Mesenchymal stem cell (in vitro differentiated cells and primary cell): ENCODE results near the gene ABHD6.

Experiments used
- DNase-seq: peaks from one replicate; pipeline ENCODE4 v3.0.0-alpha.2; 2013
- H2AFZ ChIP-seq: one replicate; pipeline ENCODE4 v1.6.1; 2013; ENCODE audit warnings: low read depth, mild to moderate bottlenecking, control low read depth, inconsistent platforms, low read length, moderate library complexity
- H2AK5ac ChIP-seq: 2 replicates; pipeline ENCODE4 v1.6.1; 2013; ENCODE audit warnings: low read length, moderate library complexity, mild to moderate bottlenecking, inconsistent platforms; ENCODE audit not compliant: severe bottlenecking
- H2BK120ac ChIP-seq: one replicate; pipeline ENCODE4 v1.6.1; 2013; ENCODE audit warnings: low read depth, mild to moderate bottlenecking, inconsistent platforms, low read length, moderate library complexity
- H2BK12ac ChIP-seq, 2 experiments: one replicate each; pipeline ENCODE4 v1.6.1; 2013; ENCODE audit warnings: inconsistent platforms in 2 of 2, low read length in 2 of 2, mild to moderate bottlenecking in 2 of 2, moderate library complexity in 2 of 2, control low read depth in 1 of 2
- H2BK15ac ChIP-seq: one replicate; pipeline ENCODE4 v1.6.1; 2013; ENCODE audit warnings: mild to moderate bottlenecking, low read depth, inconsistent platforms; ENCODE audit not compliant: poor library complexity, severe bottlenecking
- H2BK5ac ChIP-seq: 2 replicates; pipeline ENCODE4 v1.6.1; 2013; ENCODE audit warnings: low read depth, mild to moderate bottlenecking, low read length, control low read depth, inconsistent platforms; ENCODE audit not compliant: poor library complexity, severe bottlenecking
- H3K14ac ChIP-seq, 2 experiments: one replicate each; pipeline ENCODE4 v1.6.1; 2013; ENCODE audit warnings: inconsistent platforms in 2 of 2, low read length in 2 of 2, control low read depth in 1 of 2, mild to moderate bottlenecking in 1 of 2, moderate library complexity in 1 of 2
- H3K18ac ChIP-seq, 2 experiments: one replicate each; pipeline ENCODE4 v1.6.1; 2013; ENCODE audit warnings: inconsistent platforms in 2 of 2, low read length in 2 of 2, control low read depth in 1 of 2, low read depth in 1 of 2, mild to moderate bottlenecking in 1 of 2
- H3K23ac ChIP-seq, 2 experiments: one replicate each; pipeline ENCODE4 v1.6.1; 2013; ENCODE audit warnings: inconsistent platforms in 2 of 2, low read length in 2 of 2, mild to moderate bottlenecking in 2 of 2, moderate library complexity in 2 of 2, control low read depth in 1 of 2
- H3K27ac ChIP-seq: 2 replicates; pipeline ENCODE4 v1.5.1; 2013; ENCODE audit warnings: mild to moderate bottlenecking, moderate library complexity, low read length, control low read depth, inconsistent platforms; ENCODE audit not compliant: poor library complexity, severe bottlenecking
- H3K27me3 ChIP-seq, 2 experiments: 2 replicates each; pipeline versions ENCODE4 v1.6.1 to v1.7.0; 2013; ENCODE audit warnings: low read length in 2 of 2, mild to moderate bottlenecking in 2 of 2, moderate library complexity in 2 of 2, control low read depth in 1 of 2, inconsistent platforms in 1 of 2; ENCODE audit not compliant: control insufficient read depth in 1 of 2, insufficient read depth in 1 of 2
- H3K36me3 ChIP-seq, 2 experiments: 2 replicates each; pipeline versions ENCODE4 v1.6.1 to v1.7.0; 2013; ENCODE audit warnings: low read length in 2 of 2, control low read depth in 1 of 2, inconsistent platforms in 1 of 2, low read depth in 1 of 2, mild to moderate bottlenecking in 1 of 2; ENCODE audit not compliant: insufficient read depth in 2 of 2, control insufficient read depth in 1 of 2
- H3K4ac ChIP-seq, 2 experiments: one replicate each; pipeline ENCODE4 v1.6.1; 2013; ENCODE audit warnings: inconsistent platforms in 2 of 2, low read length in 2 of 2, mild to moderate bottlenecking in 2 of 2, moderate library complexity in 2 of 2, control low read depth in 1 of 2, low read depth in 1 of 2
- H3K4me1 ChIP-seq: 2 replicates; pipeline ENCODE4 v1.6.1; 2013; ENCODE audit warnings: low read depth, low read length, control low read depth; ENCODE audit not compliant: control insufficient read depth, insufficient read depth
- H3K4me2 ChIP-seq: 2 replicates; pipeline ENCODE4 v1.6.1; 2013; ENCODE audit warnings: low read length, mild to moderate bottlenecking, inconsistent platforms; ENCODE audit not compliant: poor library complexity, severe bottlenecking
- H3K4me3 ChIP-seq, 2 experiments: 2 replicates each; pipeline versions ENCODE4 v1.5.1 to v1.7.0; 2013; ENCODE audit warnings: low read length in 2 of 2, mild to moderate bottlenecking in 2 of 2, control low read depth in 1 of 2, low read depth in 1 of 2; ENCODE audit not compliant: insufficient read depth in 1 of 2
- H3K79me1 ChIP-seq: replicated peaks from 2 replicates; pipeline ENCODE4 v1.6.1; 2013; ENCODE audit warnings: mild to moderate bottlenecking, control low read depth, low read length, inconsistent platforms; ENCODE audit not compliant: poor library complexity, severe bottlenecking
- H3K9ac ChIP-seq: 2 replicates; pipeline ENCODE4 v1.7.0; 2013; ENCODE audit warnings: mild to moderate bottlenecking, low read length, moderate library complexity
- H3K9me3 ChIP-seq: 2 replicates; pipeline ENCODE4 v1.7.0; 2013; ENCODE audit warnings: mild to moderate bottlenecking, low read length; ENCODE audit not compliant: control insufficient read depth
- H4K8ac ChIP-seq: one replicate; pipeline ENCODE4 v1.6.1; 2013; ENCODE audit warnings: inconsistent platforms, mild to moderate bottlenecking, low read length, moderate library complexity
- H4K91ac ChIP-seq: one replicate; pipeline ENCODE4 v1.6.1; 2013; ENCODE audit warnings: mild to moderate bottlenecking, low read length, inconsistent platforms
- WGBS: methylation state at CpG from one replicate; pipeline ENCODE4 v1.1.7; 2013; ENCODE audit warnings: mixed read lengths; 5-methylcytosine and 5-hydroxymethylcytosine counted together

The ABHD6 gene

DNA sequence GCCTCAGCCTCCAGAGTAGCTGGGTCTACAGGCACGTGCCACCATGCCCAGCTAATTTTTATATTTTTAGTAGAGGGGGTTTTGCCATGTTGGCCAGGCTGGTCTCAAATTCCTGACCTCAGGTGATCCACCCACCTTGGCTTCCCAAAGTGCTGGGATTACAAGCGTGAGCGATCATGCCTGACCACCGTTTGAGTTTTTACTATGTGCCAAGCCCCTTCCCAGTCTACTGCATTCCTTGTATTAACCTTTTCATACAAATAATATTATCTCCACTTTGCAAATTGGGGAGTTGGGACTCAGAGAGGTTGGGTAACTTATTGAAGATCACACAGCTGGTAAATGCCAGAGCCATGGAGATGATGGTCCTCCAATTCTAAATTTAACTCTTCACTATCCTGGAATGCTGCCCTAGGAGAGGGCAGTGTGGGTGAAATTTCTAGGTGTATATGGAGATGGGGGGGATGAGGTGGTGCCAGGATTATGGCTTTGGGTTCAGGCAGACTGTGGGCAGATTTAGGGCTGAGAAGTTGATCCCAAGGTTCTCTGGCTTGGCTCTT is 94.1 kb downstream of the ABHD6 start:
- Histone ChIP-seq H3K9me3 (no peaks in the 10 kb centered on the region), H2BK15ac (no peak overlapping the region), H3K14ac (no peak overlapping the region), H2BK12ac (no peak overlapping the region), H3K36me3 (no peaks in the 10 kb centered on the region), H3K4ac (no peak overlapping the region), H2BK5ac (no peak overlapping the region), H3K4me1 (peaks cover 10% of the 10 kb centered on the region), H3K9ac (peak overlapping the region; percentile 86), H3K4me2 (no peak overlapping the region), H3K79me1 (peaks cover 2% of the 10 kb centered on the region), H2AK5ac (no peak overlapping the region), H4K91ac (no peak overlapping the region), H3K27me3 (no peaks in the 10 kb centered on the region), H3K27ac (no peak overlapping the region), H3K18ac (no peak overlapping the region), H2BK120ac (no peak overlapping the region), H2AFZ (no peak overlapping the region), H3K4me3 (no peak overlapping the region), H3K23ac (peak overlapping the region in 1 of 2 experiments; percentile 20), H4K8ac (no peak overlapping the region)
- 86% methylated on average over 4 of the region's 4 CpGs for WGBS
- no peak for DNase-seq

DNA sequence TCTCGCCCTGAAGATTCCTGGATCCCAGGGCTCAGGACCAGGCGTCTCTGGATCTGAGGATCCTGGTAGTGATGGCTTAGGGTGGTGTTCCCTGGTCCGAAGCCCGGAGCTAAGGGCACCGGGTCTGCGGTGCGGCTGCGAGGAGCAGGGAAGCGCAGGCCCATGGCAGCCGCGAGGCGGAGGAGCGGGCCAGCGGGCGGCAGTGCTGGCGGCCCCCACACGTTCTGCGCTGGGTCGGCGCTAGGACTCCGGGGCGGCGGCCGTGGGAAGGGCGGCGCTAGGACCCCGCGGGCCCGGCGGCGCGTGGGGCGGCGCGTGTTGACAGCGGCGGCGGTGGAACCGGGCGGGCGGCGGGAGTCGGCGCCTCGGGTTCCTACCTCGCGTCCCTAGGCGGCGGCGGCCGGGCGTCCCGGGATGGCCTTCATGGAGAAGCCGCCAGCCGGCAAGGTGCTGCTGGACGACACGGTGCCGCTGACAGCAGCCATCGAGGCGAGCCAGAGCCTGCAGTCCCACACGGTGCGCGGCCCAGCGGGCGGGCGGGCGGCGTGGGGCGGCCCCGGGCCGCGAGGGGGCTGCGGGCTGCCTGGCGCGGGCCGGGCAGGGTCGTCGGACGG is 95.1 kb downstream of the ABHD6 start, which contains the start of gene PXK:
TSS of gene PXK (plus strand) at position 318 of the 614 bp plus-strand sequence. CDS start at position 415, 97 bp downstream.
- Histone ChIP-seq H3K4me3 (peak within 1 kb of the TSS; percentile 90 to 96), H3K18ac (peak within 1 kb of the TSS; percentile 73 to 81), H3K4ac (peak within 1 kb of the TSS; percentile 88 to 90), H2BK15ac (peak within 1 kb of the TSS; percentile 77), H3K14ac (peak within 1 kb of the TSS in 1 of 2 experiments; percentile 51), H3K9ac (peak within 1 kb of the TSS; percentile 87), H3K79me1 (peaks cover 2% of the 10 kb centered on the region), H4K8ac (peak within 1 kb of the TSS; percentile 81), H3K9me3 (no peaks in the 10 kb centered on the region), H2BK120ac (no peak within 1 kb of the TSS), H3K23ac (peak within 1 kb of the TSS; percentile 20 to 75), H3K36me3 (no peaks in the 10 kb centered on the region), H3K27me3 (no peaks in the 10 kb centered on the region), H3K4me1 (peaks cover 10% of the 10 kb centered on the region), H4K91ac (peak within 1 kb of the TSS; percentile 84), H2AK5ac (peak within 1 kb of the TSS; percentile 16), H3K27ac (no peak within 1 kb of the TSS), H2AFZ (peak within 1 kb of the TSS; percentile 87), H3K4me2 (peak within 1 kb of the TSS; percentile 98), H2BK5ac (no peak within 1 kb of the TSS), H2BK12ac (peak within 1 kb of the TSS; percentile 69 to 83)
- WGBS, result under 1% methylated on average over 60 of the region's 79 CpGs
- peak; percentile 77 for DNase-seq

DNA sequence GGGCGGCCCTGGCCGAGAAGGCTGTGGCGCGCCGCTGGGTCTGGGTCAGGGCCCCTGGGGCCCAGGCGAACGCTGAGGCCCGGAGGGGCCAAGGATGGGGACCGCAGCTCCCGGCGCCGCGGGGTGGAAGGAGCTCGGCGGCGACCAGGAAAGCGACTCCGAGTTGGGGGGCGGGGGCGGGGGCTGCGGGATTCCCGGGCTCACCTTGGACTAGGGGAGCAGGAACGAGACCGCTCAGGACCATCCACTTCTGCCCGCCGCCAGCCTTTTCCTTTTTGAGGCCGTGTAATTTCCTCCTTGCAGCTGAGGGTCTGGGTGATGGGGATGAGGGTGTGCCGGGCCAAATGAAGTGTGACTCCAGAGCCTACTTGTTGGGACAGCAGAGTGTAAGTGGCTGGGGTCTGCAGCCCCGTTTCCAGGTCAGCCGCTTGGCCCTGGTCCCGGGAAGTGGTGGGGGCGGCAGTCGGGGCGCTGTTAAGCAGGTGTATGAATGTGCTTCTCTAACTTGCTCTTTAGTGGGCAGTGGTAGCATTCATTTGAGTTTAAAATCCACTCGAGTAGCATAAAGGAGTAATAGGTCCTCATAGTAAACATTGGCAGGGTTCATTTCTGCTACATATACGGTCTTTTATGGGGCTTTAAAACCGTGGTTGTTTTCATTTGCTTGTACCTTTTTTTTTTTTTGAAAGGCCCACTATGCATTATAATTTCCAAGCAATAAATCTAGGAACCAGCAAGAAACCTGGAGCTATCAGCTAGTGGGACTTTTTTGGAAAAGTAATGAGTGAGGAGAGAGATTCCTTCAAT is 95.8 kb downstream of the ABHD6 start:
- peak overlapping the region; percentile 82 to 88 for H3K4ac ChIP-seq
- H2BK15ac ChIP-seq, result peak overlapping the region; percentile 77
- H4K91ac ChIP-seq, result no peak overlapping the region
- H3K9ac ChIP-seq, result peak overlapping the region; percentile 87
- H2BK5ac ChIP-seq, result no peak overlapping the region
- H3K14ac ChIP-seq, result peak overlapping the region in 1 of 2 experiments; percentile 51
- H3K4me3 ChIP-seq, result peak overlapping the region; percentile 90 to 96
- 1% methylated on average over 34 of the region's 37 CpGs for WGBS
- H3K4me1 ChIP-seq, result peaks cover 10% of the 10 kb centered on the region
- H3K4me2 ChIP-seq, result peak overlapping the region; percentile 98
- H2BK12ac ChIP-seq, result peak overlapping the region in 1 of 2 experiments; percentile 83
- H3K27ac ChIP-seq, result no peak overlapping the region
- H3K36me3 ChIP-seq, result no peaks in the 10 kb centered on the region
- H3K27me3 ChIP-seq, result no peaks in the 10 kb centered on the region
- no peaks in the 10 kb centered on the region for H3K9me3 ChIP-seq
- H3K18ac ChIP-seq, result peak overlapping the region; percentile 58 to 81
- no peak overlapping the region for H3K23ac ChIP-seq
- H2BK120ac ChIP-seq, result no peak overlapping the region
- peaks cover 2% of the 10 kb centered on the region for H3K79me1 ChIP-seq
- H2AK5ac ChIP-seq, result no peak overlapping the region
- no peak for DNase-seq
- H2AFZ ChIP-seq, result peak overlapping the region; percentile 87
- H4K8ac ChIP-seq, result peak overlapping the region; percentile 71

DNA sequence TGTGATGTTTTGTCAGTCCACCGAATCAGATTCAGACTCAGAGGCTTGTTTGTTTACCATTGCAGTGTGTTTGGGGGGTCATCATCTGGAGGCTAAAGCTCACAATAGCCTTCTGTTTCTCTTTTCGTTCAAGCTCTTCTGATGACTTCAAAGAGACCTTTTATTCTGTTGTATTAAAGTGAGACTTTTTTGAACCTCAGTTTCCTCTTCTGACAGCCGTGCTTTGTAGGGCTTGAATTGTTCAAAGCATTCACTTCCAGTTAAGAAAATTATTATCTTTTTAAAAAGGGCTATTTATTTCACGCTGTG is 96.4 kb downstream of the ABHD6 start:
- no peak overlapping the region for H4K8ac ChIP-seq
- H2AFZ ChIP-seq, result no peak overlapping the region
- no peaks in the 10 kb centered on the region for H3K27me3 ChIP-seq
- no peak overlapping the region for H4K91ac ChIP-seq
- no peaks in the 10 kb centered on the region for H3K9me3 ChIP-seq
- WGBS, result 39% methylated on average over 3 of the region's 4 CpGs
- no peak overlapping the region for H3K4me2 ChIP-seq
- no peak overlapping the region for H3K18ac ChIP-seq
- no peak overlapping the region for H2BK15ac ChIP-seq
- H3K27ac ChIP-seq, result no peak overlapping the region
- peaks cover 2% of the 10 kb centered on the region for H3K79me1 ChIP-seq
- DNase-seq, result peak; percentile 41
- H2BK5ac ChIP-seq, result no peak overlapping the region
- H3K9ac ChIP-seq, result peak overlapping the region; percentile 87
- H3K36me3 ChIP-seq, result no peaks in the 10 kb centered on the region
- H3K4me1 ChIP-seq, result peaks cover 10% of the 10 kb centered on the region
- H3K4ac ChIP-seq, result no peak overlapping the region
- no peak overlapping the region for H2BK120ac ChIP-seq
- no peak overlapping the region for H2BK12ac ChIP-seq
- H2AK5ac ChIP-seq, result no peak overlapping the region
- no peak overlapping the region for H3K23ac ChIP-seq
- H3K4me3 ChIP-seq, result peak overlapping the region in 1 of 2 experiments; percentile 96
- H3K14ac ChIP-seq, result no peak overlapping the region
